GM19193 (cell line): Measurements from ENCODE around the gene RANGAP1.
A peak's percentile ranks its signal among the peaks of the same experiment; 100 is the strongest.

Experiments
- POLR2A ChIP-seq: IDR thresholded peaks from 4 replicates; pipeline ENCODE4 v1.6.1; 2011; ENCODE audit not compliant: insufficient read depth, insufficient read length; ENCODE audit errors: extremely low read depth

Gene RANGAP1

DNA sequence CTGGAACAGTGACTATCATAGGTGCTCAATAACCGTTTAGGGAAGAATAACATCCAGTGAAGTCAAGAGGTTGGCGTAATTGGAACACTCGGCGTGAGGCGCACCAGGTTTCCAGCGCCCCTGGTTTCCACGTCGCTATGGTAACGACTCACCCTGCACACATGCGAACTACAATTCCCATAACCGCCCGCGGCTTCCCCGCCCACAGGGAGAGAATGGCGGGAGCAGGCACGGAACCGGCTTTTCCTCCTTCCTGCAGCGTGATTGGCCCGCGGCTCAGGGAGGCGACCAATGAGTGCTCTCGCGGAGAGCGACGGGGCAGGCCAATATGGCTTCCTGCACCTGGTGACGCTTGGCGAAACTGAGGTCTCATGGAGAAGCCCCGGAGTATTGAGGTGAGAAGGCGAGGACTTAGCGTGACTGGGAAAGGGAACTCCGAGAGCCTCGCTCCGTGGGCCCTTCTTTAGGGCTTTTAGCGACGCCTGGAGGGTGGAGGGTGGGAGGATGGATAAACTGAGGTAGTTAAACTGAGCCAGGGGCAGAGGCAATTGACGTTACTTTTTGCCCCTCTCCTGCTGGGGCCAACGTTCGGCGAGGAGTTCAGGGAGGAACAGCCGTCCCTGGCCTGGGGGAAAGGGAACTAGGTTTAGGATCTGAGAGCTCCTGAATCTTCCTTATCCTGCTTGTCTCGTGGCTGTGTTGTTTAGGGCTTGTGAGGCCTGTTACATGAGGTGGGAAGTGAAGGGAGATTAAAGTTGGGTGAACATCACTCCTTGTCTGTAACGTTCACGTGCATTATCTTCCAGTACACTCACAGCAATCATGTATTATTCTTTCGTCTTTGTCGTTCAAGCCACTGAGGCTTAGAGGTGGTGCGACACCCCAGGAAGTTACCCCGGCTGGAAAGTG, 80.7 kb downstream of the RANGAP1 start, which contains the start of gene L3MBTL2:
L3MBTL2 (plus strand) TSS at position 321 of the 909 bp plus-strand sequence; CDS start at position 372, 51 bp downstream.
- TF ChIP-seq POLR2A = peak; percentile 75

DNA sequence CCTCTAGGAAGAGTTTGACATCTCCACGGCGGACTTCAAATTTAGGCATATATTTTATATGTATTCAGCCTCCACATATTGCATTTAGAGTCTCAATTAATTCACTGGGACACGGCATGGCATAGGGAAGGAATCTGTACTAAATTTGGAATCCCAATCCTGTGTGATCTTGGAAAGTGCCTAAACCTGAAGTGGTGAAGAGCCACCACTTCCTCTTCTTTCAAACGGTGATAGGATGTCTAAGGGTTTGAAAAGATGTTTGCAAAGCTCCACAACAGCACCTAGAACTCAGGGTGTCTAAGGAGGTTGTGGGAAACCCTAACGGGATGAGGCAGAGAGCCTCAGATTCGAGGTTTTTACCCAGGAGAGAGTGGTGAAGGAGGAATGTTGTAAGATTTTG, 81.9 kb downstream of the RANGAP1 start:
- no peak for TF ChIP-seq POLR2A

DNA sequence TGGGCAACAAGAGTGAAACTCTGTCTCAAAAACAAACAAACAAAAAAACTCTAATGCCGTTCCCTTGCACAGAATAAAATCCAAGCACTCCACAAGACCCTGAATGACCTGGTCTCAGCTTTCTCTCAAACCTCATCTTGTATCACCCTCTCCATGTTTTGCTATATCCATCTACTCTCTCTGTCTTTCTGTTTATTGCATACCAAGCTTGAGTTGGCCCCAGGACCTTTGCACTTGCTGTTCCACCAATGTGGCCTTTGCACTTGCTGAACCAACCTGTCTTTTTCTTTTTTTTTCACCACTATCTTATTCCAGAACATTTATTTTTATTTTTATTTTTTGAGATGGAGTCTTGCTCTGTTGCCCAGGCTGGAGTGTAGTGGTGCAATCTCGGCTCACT, 82.9 kb downstream of the RANGAP1 start:
- no peak for TF ChIP-seq POLR2A

DNA sequence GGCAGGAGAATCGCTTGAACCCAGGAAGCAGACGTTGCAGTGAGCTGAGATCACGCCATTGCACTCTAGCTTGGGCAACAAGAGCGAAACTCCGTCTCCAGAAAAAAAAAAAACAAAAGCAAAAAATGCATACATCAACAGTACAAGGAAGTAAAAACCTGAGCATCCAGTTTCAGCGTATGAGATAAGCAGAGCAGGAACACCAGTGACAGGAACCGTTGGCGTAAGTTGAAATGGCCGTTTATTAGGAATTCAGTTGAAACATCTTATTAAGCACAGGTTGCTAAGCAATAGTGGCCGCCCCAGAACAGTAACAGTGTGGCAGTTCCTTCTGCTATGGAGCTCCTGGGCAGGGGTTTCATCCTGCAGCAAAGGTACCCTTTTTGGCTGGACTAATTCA, 84.8 kb downstream of the RANGAP1 start:
- TF ChIP-seq POLR2A = no peak

DNA sequence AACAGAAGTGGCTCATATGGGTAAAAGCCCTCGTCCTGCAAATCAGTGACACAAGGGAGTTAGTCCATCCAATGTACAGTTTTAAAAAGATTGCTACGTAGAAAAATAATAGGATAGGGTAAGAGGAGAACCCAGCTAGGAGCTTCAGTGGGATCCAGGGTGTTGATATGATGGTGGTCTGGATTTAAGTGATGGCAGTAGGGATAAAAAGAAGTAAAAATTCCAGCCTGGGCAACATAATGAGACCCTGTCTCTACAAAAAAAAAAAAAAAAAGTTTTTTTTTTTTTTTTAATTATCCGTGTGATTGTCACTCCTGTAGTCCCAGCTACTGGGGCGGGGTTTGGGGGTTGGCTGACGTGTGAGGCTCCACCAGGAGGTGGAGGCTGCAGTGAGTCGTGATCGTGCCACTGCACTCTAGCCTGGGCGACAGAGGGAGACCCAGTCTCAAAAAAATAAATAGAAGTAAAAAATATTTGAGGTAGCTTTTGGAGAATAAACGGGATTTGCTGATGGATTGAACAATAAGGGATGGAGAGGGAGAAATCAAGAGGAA, 87.9 kb downstream of the RANGAP1 start:
- no peak for TF ChIP-seq POLR2A

DNA sequence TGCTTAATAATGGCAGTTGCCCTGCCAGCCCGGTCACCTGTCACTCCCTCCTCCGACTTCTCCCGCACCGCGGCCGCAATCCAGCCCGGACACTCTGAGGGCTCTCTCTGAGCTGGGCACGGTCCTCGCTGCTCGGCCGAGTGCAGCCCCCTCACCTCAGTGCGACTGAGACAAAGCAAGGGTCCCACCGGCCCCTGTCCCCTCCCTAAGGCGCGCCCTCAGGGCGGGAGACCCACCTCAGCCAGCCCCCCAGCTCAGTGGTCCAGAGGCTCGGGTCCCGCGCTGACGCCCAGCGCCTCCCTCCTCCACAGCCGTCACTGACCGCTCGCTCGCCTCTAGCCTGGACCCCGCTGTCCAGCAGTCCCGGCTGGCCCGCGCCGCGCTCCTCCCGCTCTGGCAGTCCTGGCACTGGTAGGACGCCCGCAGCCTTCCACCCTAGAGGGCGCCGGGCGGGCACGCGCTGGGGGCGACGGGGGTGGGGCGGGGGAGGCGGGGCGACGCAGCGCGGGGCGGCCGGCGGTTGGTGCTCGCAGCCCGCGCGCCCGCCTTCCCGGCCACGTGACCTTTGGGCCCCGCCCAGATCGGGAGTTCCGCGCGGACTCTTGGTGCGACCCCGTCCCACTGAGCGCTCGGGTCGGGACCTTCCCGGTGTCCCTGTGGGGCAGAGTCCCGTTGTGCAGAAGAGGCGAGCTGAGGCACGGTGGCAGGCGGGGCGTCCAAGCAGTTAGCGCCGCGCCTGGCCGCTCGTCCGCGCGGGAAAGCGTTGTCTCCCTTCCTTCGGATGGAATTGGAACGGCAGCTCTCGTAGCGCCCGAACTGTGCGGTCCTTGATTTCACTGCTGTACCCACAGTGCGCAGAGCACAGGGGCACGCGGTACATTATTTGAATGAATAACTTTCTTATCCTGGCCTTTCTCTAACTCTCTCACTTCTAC, 88.7 kb downstream of the RANGAP1 start:
- no peak for TF ChIP-seq POLR2A
